Embryonic facial prominence (tissue), 1 donor: ENCODE data around the gene AQP6.
A peak's percentile ranks its signal among the peaks of the same experiment; 100 is the strongest.

Source experiments
- DNase-seq: peaks from one replicate; pipeline ENCODE4 v3.0.0-alpha.2; 2016; ENCODE audit errors: extremely low spot score

AQP6 gene

GRCh38 chr12:49955899-49956662, 16.7 kb upstream of the AQP6 start:
- DNase-seq: no peak

GRCh38 chr12:49956663-49957569, 15.8 kb upstream of the AQP6 start:
- no peak for DNase-seq

- no peak for DNase-seq
Measured at GRCh38 chr12:49957570-49957967, 15.2 kb upstream of the AQP6 start.

- DNase-seq: no peak
Measured at GRCh38 chr12:49959685-49960473, 12.9 kb upstream of the AQP6 start.

- DNase-seq: no peak
Measured at GRCh38 chr12:49960474-49961110, 12.2 kb upstream of the AQP6 start.

- DNase-seq: no peak
Measured at GRCh38 chr12:49961111-49961922, 11.4 kb upstream of the AQP6 start, which contains the start of gene AQP5. TSS of gene AQP5 (plus strand) at chr12:49961872. CDS start at chr12:49962018, 146 bp downstream.

GRCh38 chr12:49961993-49962764, 10.6 kb upstream of the AQP6 start:
- DNase-seq: no peak

GRCh38 chr12:49962861-49963765, 9.6 kb upstream of the AQP6 start:
- DNase-seq: no peak

- no peak for DNase-seq
Measured at GRCh38 chr12:49963976-49964815, 8.6 kb upstream of the AQP6 start.

GRCh38 chr12:49964849-49965624, 7.7 kb upstream of the AQP6 start:
- DNase-seq: no peak

GRCh38 chr12:49965836-49966235, 6.9 kb upstream of the AQP6 start:
- DNase-seq: no peak

- no peak for DNase-seq
Measured at GRCh38 chr12:49966511-49967041, 6.2 kb upstream of the AQP6 start.

GRCh38 chr12:49967042-49967776, 5.5 kb upstream of the AQP6 start:
- DNase-seq: peak; percentile 45

- DNase-seq: no peak
Measured at GRCh38 chr12:49967777-49968250, 4.9 kb upstream of the AQP6 start.

- DNase-seq: no peak
Measured at GRCh38 chr12:49968471-49968870, 4.3 kb upstream of the AQP6 start.

GRCh38 chr12:49969027-49969426, 3.7 kb upstream of the AQP6 start:
- no peak for DNase-seq
